HG03342 (cell line): ENCODE measurements around the gene TMEM62.
A peak's percentile ranks its signal among the peaks of the same experiment; 100 is the strongest.

ENCODE experiments used
- ATAC-seq: cut with Tn5 transposase; IDR thresholded peaks from one replicate; pipeline ENCODE4 v1.9.1; 2021; ENCODE audit warnings: mild to moderate bottlenecking, moderate library complexity; ENCODE audit not compliant: unreplicated experiment

Gene TMEM62

GRCh38 chr15:43133430-43134156, at the start of gene TMEM62:
TSS of gene TMEM62 (plus strand) at chr15:43133586. CDS start at chr15:43133803, 217 bp downstream.
- ATAC-seq: peak; percentile 87

- no peak for ATAC-seq
Observed at GRCh38 chr15:43085921-43086320, 47.5 kb upstream of the TMEM62 start.

- no peak for ATAC-seq
Observed at GRCh38 chr15:43086551-43086950, 46.8 kb upstream of the TMEM62 start.

- ATAC-seq: no peak
Observed at GRCh38 chr15:43091859-43092258, 41.5 kb upstream of the TMEM62 start.

- ATAC-seq: no peak
Observed at GRCh38 chr15:43093026-43093425, 40.4 kb upstream of the TMEM62 start.

GRCh38 chr15:43094416-43095030, 38.9 kb upstream of the TMEM62 start:
- ATAC-seq: no peak

- no peak for ATAC-seq
Observed at GRCh38 chr15:43095243-43095642, 38.1 kb upstream of the TMEM62 start.

GRCh38 chr15:43095708-43096347, 37.6 kb upstream of the TMEM62 start:
- ATAC-seq: no peak

- ATAC-seq: no peak
Observed at GRCh38 chr15:43096411-43096810, 37.0 kb upstream of the TMEM62 start.

GRCh38 chr15:43099105-43099845, 34.1 kb upstream of the TMEM62 start:
- ATAC-seq: no peak

- ATAC-seq: no peak
Observed at GRCh38 chr15:43100971-43101370, 32.4 kb upstream of the TMEM62 start.

- ATAC-seq: no peak
Observed at GRCh38 chr15:43102187-43102586, 31.2 kb upstream of the TMEM62 start.

GRCh38 chr15:43103907-43104306, 29.5 kb upstream of the TMEM62 start:
- no peak for ATAC-seq

GRCh38 chr15:43104426-43104825, 29.0 kb upstream of the TMEM62 start:
- no peak for ATAC-seq

- ATAC-seq: no peak
Observed at GRCh38 chr15:43105077-43105736, 28.2 kb upstream of the TMEM62 start.

GRCh38 chr15:43105778-43106485, 27.5 kb upstream of the TMEM62 start, which contains the start of gene UBR1:
TSS of gene UBR1 (minus strand) at chr15:43106038. CDS start at chr15:43106022, 16 bp downstream.
- ATAC-seq: peak; percentile 87

- ATAC-seq: no peak
Observed at GRCh38 chr15:43106486-43106829, 26.9 kb upstream of the TMEM62 start.

- no peak for ATAC-seq
Observed at GRCh38 chr15:43107751-43108150, 25.6 kb upstream of the TMEM62 start.

GRCh38 chr15:43111354-43111753, 22.0 kb upstream of the TMEM62 start:
- no peak for ATAC-seq

GRCh38 chr15:43118286-43118685, 15.1 kb upstream of the TMEM62 start:
- ATAC-seq: no peak
